KBM-7 (cell line): Measurements from ENCODE around the gene FILIP1L.
A peak's percentile ranks its signal among the peaks of the same experiment; 100 is the strongest.

ENCODE experiments used
- DNase-seq: peaks from one replicate; pipeline ENCODE4 v3.0.0-alpha.2; 2015
- in situ Hi-C: fragments of 300-500 bp; cut with MboI; formaldehyde crosslinking; loops from 2 replicates; pipeline ENCODE4 v1.14.3; 2020; ENCODE audit warnings: low sequenced_read_pairs, low pct_unique_long_range_greater_than_20kb, mixed read lengths

The FILIP1L gene

GRCh38 chr3:100081311-100081710 is 33.0 kb downstream of the FILIP1L start:
- DNase-seq: no peak
- in situ Hi-C loops: no loop called here

- no peak for DNase-seq
- in situ Hi-C loops: no loop called here
Observed at GRCh38 chr3:100080573-100080972, 33.7 kb downstream of the FILIP1L start.

DNA sequence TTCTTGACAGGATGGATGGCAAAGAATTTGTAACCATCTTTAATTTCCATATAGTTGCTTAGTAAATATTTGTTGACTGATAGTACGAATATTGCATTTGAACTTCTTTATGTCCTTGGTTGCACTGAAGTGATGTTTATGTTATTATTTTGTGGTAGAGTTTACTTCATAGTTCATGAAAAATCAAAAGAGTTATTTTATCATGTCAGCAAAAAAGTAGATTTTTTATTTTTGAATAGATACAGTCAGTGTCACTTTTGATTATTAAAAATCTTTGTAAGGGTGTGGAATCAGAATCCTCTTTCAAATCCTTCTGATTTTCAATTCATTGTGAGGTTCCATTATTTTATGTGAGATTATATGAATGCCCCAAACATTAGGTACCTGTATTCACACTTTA is 35.0 kb downstream of the FILIP1L start:
- in situ Hi-C loops: loop anchor here (10.0 kb wide), 1 partner anchor 165 kb away; no protein-coding TSS in a partner anchor
- no peak for DNase-seq

DNA sequence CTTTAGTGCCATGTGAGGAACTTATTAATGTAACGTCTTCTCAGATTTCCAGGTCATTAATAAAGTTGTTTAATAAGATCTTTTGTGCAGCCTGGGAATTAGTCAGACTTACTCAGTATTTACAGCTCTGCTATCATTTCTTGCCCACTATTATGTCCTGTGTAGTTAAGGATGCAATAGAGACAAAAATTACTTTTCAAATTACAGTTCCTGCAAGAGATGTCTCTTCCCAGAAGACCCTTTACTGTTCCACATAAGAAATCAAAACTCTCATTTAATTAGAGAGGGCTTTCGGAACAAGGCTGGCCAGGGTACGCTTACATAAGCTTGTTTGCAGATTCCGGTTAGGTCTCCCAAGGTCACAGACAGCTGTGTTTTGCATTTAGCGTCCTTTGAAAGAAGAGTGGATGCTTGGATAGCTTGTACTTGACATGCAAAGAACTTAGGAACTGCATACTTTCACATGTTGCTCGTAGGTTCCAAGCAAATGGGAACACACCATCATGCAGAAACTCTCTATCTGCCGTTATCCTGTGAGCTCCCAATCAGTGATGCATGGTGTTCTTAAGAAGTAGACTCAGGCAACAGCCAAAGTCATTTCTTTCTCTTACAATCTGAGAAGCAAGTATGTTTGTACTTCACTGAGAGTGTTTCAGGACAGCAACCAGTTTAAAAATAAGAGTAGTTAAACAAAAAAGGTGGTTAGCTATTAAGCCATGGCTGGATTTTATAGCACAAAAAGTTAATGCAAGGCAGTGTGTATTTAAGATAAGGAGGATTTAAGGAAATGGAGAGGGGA is 37.4 kb downstream of the FILIP1L start:
- in situ Hi-C loops: loop anchor here (10.0 kb wide), 1 partner anchor 168 kb away; no protein-coding TSS in a partner anchor
- no peak for DNase-seq

GRCh38 chr3:100075851-100076730 is 38.2 kb downstream of the FILIP1L start:
- in situ Hi-C loops: loop anchor here (10.0 kb wide), 1 partner anchor 169 kb away; no protein-coding TSS in a partner anchor
- no peak for DNase-seq

GRCh38 chr3:100075196-100075595 is 39.1 kb downstream of the FILIP1L start:
- no peak for DNase-seq
- in situ Hi-C loops: loop anchor here (10.0 kb wide), 1 partner anchor 170 kb away; no protein-coding TSS in a partner anchor

DNA sequence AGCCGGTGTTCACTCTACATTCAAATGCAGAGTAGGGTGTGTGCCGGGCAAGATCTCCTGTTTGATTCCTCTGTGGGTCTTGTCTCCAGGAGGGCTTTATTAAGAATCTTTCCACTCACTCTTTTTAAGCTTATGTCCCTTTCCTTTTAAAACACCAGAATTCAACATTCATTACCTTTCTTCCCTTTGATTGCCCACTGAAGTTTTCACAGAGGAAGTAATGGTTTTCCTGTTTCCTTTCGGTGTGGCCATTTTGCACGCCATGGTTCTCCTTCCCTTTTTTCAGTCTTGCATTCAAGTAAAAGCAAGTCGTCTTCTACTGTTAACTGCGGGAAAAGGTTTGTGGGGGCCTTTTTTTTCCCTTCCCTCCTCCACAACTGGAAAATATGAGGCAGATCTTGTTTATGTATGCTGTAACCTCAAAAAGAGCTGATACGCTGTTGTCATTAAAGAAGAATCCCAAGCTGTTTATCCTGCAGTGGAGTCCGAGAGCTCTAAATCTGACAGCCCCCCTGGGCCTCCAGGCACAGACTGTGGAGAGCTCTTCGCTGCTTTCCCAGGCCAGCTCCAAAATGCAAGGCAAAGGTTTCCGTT is 40.5 kb downstream of the FILIP1L start:
- in situ Hi-C loops: loop anchor here (10.0 to 25.0 kb wide), 2 partner anchors 171 to 212 kb away; no protein-coding TSS in a partner anchor
- peak; percentile 94 for DNase-seq

DNA sequence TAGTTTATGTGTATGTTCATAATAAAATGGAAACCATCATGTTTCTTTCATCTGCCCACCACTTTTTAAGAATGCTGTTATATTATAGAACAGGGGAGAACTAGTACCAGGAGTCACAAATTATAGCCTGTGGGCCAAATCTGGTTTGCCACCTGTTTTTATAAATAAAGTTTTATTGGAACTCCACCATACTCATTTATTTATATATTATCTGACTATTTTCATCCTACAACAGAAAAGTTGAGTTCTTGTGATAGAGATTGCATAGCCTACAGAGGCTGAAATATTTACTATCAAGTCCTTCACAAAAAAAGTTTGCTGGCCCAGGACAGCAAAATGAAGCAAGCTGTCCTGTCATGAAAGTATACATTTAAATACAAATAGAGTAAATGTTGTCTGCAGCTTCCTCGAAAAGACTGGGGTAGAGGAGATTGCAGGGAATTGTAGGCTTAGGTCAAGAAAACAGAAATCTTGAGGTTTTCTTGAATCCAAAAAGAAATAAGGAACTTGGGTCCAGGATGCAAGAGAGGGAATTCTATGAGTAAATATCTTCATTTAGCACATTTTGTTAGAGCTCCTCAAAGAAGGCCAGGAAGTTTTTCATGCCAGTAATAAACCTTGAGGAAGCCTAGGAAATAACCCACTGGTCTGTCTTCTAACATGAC is 41.1 kb downstream of the FILIP1L start:
- in situ Hi-C loops: loop anchor here (10.0 to 25.0 kb wide), 2 partner anchors 172 to 211 kb away; no protein-coding TSS in a partner anchor

DNA sequence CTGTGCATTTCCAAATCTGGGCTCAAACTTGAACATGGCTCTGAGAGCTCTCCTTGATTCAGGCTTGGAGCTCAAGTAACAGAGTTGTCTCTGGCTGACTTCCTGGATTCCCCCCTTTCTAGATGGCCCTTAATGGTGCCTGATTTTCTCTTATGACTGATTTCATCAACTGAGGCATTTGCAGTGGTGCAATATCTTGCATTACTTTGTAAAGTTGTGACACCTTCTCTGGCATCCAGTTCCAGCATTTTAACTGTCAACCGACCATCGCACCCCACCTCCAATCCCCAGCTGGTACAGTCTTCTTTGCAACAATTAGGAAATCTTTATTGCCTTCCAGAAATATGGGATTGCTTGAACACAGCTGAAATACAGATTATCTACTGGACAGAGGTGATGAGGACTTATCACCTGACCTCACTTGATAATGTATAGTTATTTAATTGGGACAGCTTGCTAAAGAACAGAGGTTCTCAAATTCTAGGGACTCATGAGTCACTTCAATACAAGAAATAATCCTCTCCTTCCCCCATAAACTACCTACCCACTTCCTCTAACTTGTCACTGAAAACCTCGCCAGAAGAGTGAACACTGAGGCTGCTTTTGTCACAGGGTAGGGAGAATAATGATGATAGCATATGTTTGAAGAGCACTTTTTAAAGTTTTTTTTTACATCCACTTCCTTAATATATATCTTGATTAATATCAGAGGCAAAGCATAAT is 41.8 kb downstream of the FILIP1L start:
- DNase-seq: peak; percentile 77
- in situ Hi-C loops: loop anchor here (10.0 to 25.0 kb wide), 2 partner anchors 172 to 210 kb away; no protein-coding TSS in a partner anchor

More for the DNA sequence above, 41.1 kb downstream of the FILIP1L start:
- no peak for DNase-seq

- in situ Hi-C loops: loop anchor here (25.0 kb wide), 1 partner anchor 207 kb away; no protein-coding TSS in a partner anchor
- DNase-seq: peak; percentile 51
Observed at GRCh38 chr3:100069472-100069871, 44.8 kb downstream of the FILIP1L start.

DNA sequence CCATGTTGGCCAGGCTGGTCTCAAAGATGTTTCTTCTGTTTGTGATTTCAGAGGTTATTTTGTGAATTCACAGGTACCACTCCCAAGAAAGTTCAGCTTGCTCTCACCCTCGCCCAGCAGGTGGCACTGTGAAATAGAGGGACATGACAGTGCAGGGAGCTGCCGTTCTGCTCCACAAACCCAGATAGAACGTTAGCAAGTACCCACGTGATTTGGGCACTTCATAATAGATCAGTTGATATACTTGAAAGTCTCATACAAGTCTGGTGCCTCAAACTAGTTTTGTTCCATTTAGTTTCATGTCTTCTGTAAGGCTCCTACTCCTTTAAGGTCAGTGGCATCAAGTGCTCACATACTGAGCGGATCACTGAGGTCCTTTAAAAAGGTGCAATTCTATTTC is 45.5 kb downstream of the FILIP1L start:
- in situ Hi-C loops: loop anchor here (25.0 kb wide), 1 partner anchor 207 kb away; no protein-coding TSS in a partner anchor

DNA sequence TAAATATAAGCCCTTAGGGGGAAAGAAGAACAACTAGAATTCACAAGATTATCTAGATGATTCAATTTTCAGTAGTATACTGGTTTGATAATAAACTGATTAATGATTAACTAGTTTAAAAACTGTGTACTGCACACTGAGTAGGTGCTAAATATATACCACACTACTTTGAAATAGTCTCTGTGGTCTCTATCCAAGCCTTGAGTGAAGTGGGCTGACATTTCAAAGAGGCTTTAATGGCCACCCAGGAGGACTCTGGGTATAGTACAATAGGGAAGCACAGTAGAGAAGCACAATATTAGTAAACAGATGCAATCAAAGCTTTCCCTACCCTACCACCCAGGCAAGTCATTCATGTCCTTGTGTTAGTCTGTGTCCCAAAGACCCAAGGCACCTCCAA is 46.7 kb downstream of the FILIP1L start:
- in situ Hi-C loops: loop anchor here (25.0 kb wide), 1 partner anchor 205 kb away; no protein-coding TSS in a partner anchor
- DNase-seq: no peak

More for the DNA sequence above, 45.5 kb downstream of the FILIP1L start:
- DNase-seq: peak; percentile 81

DNA sequence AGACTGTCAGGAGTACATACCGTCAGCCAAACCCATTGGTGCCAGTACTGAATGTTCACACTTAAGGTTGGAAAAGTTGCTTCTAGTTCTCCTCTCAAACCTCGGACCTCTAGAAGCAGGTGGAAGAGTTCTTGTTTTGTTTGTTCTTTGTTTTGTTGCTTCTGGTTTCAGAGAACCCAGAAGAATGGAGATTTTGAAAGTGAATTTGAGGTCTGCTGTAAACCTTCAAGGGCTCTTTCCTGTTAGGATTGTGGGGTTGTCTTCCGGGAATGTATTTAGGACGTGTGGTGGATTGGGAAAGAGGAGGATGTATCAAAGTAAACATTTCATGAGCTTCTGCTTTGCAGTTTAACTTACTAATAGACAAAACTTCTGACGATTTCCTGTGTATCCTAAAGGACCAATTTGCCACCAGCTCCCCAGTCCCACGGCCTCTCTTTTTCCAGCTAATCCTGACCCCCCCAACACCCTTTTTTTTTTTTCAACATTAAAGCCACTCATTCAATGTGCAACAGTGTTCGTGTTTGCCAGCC is 50.3 kb downstream of the FILIP1L start:
- DNase-seq: no peak
- in situ Hi-C loops: loop anchor here (25.0 kb wide), 1 partner anchor 202 kb away; no protein-coding TSS in a partner anchor

- no peak for DNase-seq
- in situ Hi-C loops: loop anchor here (25.0 kb wide), 1 partner anchor 200 kb away; no protein-coding TSS in a partner anchor
Observed at GRCh38 chr3:100062665-100063064, 51.6 kb downstream of the FILIP1L start.

DNA sequence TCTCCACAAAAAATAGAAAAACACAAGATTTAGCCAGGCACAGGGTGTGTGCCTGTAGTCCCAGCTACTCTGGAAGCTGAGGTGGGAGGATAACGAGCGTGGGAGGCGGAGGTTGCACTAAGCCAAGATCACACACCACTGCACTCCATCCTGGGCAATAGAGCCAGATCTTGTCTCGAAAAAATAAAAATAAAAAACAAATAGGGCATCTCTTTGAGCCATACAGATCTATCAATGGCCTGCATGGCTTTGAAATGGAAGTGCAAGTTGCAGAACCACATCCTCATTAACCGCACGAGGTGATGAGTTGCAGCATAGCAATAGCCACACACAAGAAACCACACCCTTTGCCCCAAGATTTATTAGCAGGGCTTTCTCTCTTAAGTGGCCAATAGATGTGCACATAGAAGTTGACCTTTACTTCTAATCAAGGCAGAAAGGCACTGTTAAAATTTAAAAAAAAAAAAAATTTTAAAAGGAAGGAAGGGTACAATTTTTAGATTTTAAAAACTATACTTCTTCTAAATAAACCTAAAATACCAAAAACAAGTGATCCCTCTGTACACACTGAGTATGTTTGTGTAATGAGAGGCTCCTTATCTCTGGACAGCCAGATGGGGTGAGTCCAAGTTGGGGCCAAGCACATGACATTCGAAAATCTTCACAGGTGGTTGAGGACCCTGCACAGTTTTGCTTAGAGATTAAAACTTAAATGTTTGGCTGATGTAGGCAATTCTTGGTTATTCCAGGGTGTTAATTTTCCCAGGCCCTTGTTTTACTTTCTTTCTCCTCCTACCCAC is 53.4 kb downstream of the FILIP1L start:
- in situ Hi-C loops: loop anchor here (25.0 kb wide), 1 partner anchor 199 kb away; no protein-coding TSS in a partner anchor
- no peak for DNase-seq

GRCh38 chr3:100059472-100059871 is 54.8 kb downstream of the FILIP1L start:
- DNase-seq: no peak
- in situ Hi-C loops: loop anchor here (25.0 kb wide), 1 partner anchor 197 kb away; no protein-coding TSS in a partner anchor
